HepG2 (cell line): ENCODE data around the gene CYP4F22. TPM values are rescaled to one million over a fixed set of nuclear protein-coding genes. Genes with fewer than 3 reads are reported as not detected.

Experiments used
- ATAC-seq: fragments of 200-7000 bp; cut with Tn5 transposase; 3 replicates; pipeline ENCODE4 v1.9.1; 2020; ENCODE audit warnings: mild to moderate bottlenecking, moderate library complexity
- BruUV-seq: library from RNA; stranded (reverse); fragments of 400-500 nt; replicated peaks from 2 replicates; lab custom pipeline; 2021; lab: Mats Ljungman, UMichigan
- CTCF ChIA-PET: fragments of 300-600 bp; formaldehyde crosslinking; extraction: SDS; loops from one replicate; lab custom pipeline; 2021; ENCODE audit warnings: low total read pairs, inconsistent platforms, low intra/inter-chr PET ratio; lab: Yijun Ruan, JAX
- POLR2A ChIA-PET: fragments of 350-600 bp; sonication (Branson Sonifier 250); formaldehyde crosslinking; loops from one replicate; lab custom pipeline; 2020; ENCODE audit warnings: antibody characterized with exemption, inconsistent platforms; lab: Yijun Ruan, JAX
- DNase-seq: peaks from one replicate; pipeline ENCODE4 v3.0.0-alpha.2; 2015; ENCODE audit warnings: low spot score
- FAIRE-seq: peaks from 3 replicates; lab custom pipeline; 2011; peaks lifted over from hg19 to GRCh38; lab: Jason Lieb, UNC
- H2AFZ ChIP-seq: one replicate; pipeline ENCODE4 v1.6.1; 2011; ENCODE audit warnings: low read length, inconsistent platforms
- H3K27ac ChIP-seq: fragments of 300-600 bp; 3 replicates; pipeline ENCODE4 v1.8.0; 2011; ENCODE audit warnings: mixed run types, mild to moderate bottlenecking, mixed read lengths, low read length, inconsistent platforms; ENCODE audit not compliant: insufficient read depth; ENCODE audit errors: extremely low read length
- H3K27me3 ChIP-seq, 2 experiments: fragments of 200-600 bp in 1 of 2; 2 replicates in 1 of 2; 3 replicates in 1 of 2; pipeline versions ENCODE4 v1.6.0 to v1.8.0; 2011; ENCODE audit warnings: low read length in 2 of 2, mild to moderate bottlenecking in 2 of 2, moderate library complexity in 2 of 2, inconsistent platforms in 1 of 2; ENCODE audit not compliant: insufficient read depth in 2 of 2, control insufficient read depth in 1 of 2
- H3K36me3 ChIP-seq, 2 experiments: fragments of 200-600 bp in 1 of 2; replicated peaks in 1 of 2; 2 replicates in 1 of 2; 3 replicates in 1 of 2; pipeline versions ENCODE4 v1.5.1 to v1.8.0; 2011; ENCODE audit warnings: low read length in 2 of 2, inconsistent platforms in 1 of 2; ENCODE audit not compliant: insufficient read depth in 2 of 2, control insufficient read depth in 1 of 2
- H3K4me1 ChIP-seq: 2 replicates; pipeline ENCODE4 v1.5.1; 2012; ENCODE audit warnings: low read length, inconsistent platforms; ENCODE audit not compliant: insufficient read depth
- H3K4me2 ChIP-seq: 2 replicates; pipeline ENCODE4 v1.6.0; 2011; ENCODE audit warnings: low read depth, low read length, inconsistent platforms
- H3K4me3 ChIP-seq, 3 experiments: fragments of 200-600 bp in 1 of 3; sonication (generic), shearing (Covaris generic) in 1 of 3; replicated peaks in 1 of 3; 2 replicates each; pipeline ENCODE4 v1.5.1; 2011 to 2016; ENCODE audit warnings: low read length in 3 of 3, inconsistent platforms in 2 of 3, low read depth in 2 of 3, mild to moderate bottlenecking in 2 of 3, control low read depth in 1 of 3, mixed read lengths in 1 of 3; ENCODE audit not compliant: insufficient read depth in 1 of 3
- H3K79me2 ChIP-seq: one replicate; pipeline ENCODE4 v1.6.1; 2011; ENCODE audit warnings: low read length, inconsistent platforms; ENCODE audit not compliant: insufficient read depth
- H3K9ac ChIP-seq: 2 replicates; pipeline ENCODE4 v1.6.0; 2011; ENCODE audit warnings: mild to moderate bottlenecking, low read depth, low read length, inconsistent platforms; ENCODE audit not compliant: insufficient read depth
- H3K9me3 ChIP-seq: 2 replicates; pipeline ENCODE4 v1.5.1; 2012; ENCODE audit warnings: mild to moderate bottlenecking, low read length
- H4K20me1 ChIP-seq: 2 replicates; pipeline ENCODE4 v1.6.0; 2011; ENCODE audit warnings: inconsistent platforms, mild to moderate bottlenecking, low read length, moderate library complexity; ENCODE audit not compliant: insufficient read depth
- CENPX ChIP-seq: sonication (generic); formaldehyde crosslinking; IDR thresholded peaks from 2 replicates; pipeline ENCODE4 v1.9.0; 2021; ENCODE audit warnings: mild to moderate bottlenecking, missing genetic modification reagents, moderate library complexity
- EED ChIP-seq: sonication (generic); formaldehyde crosslinking; IDR thresholded peaks from 2 replicates; pipeline ENCODE4 v1.5.0; 2020; ENCODE audit warnings: mild to moderate bottlenecking, missing genetic modification reagents
- EZH2 ChIP-seq: conservative IDR thresholded peaks from 2 replicates; pipeline ENCODE4 v1.6.1; 2012; ENCODE audit warnings: mild to moderate bottlenecking, low read depth, low read length, moderate library complexity
- KDM6A ChIP-seq: IDR thresholded peaks from 2 replicates; pipeline ENCODE4 v1.6.1; 2016; ENCODE audit warnings: low read depth
- PAF1 ChIP-seq: IDR thresholded peaks from 2 replicates; pipeline ENCODE4 v1.6.1; 2016; ENCODE audit warnings: missing genetic modification reagents, missing compliant biosample characterization
- ZMYM3 ChIP-seq: sonication (generic); formaldehyde crosslinking; IDR thresholded peaks from 2 replicates; pipeline ENCODE4 v1.5.1; 2020; ENCODE audit warnings: mild to moderate bottlenecking, missing genetic modification reagents
- ZNF136 ChIP-seq: sonication (generic); formaldehyde crosslinking; IDR thresholded peaks from 2 replicates; pipeline ENCODE4 v1.8.1; 2022; ENCODE audit warnings: low read depth, mild to moderate bottlenecking, moderate library complexity, missing genetic modification reagents
- ZNF549 ChIP-seq: sonication (generic); formaldehyde crosslinking; IDR thresholded peaks from 2 replicates; pipeline ENCODE4 v1.5.0; 2020; ENCODE audit warnings: missing genetic modification reagents
- ZNF841 ChIP-seq: sonication (generic); formaldehyde crosslinking; IDR thresholded peaks from 2 replicates; pipeline ENCODE4 v1.8.1; 2023; ENCODE audit warnings: missing genetic modification reagents, borderline replicate concordance
- WGBS: methylation state at CpG from one replicate; pipeline ENCODE4 v1.1.6; 2017; ENCODE audit warnings: low lambda C conversion rate; 5-methylcytosine and 5-hydroxymethylcytosine counted together
- in situ Hi-C: cut with HindIII; loops from 2 replicates; pipeline ENCODE4 v1.10.0; 2017; ENCODE audit warnings: low pct_unique_long_range_greater_than_20kb; ENCODE audit not compliant: extremely low pct_ligation_motif_present
- intact Hi-C: fragments of 100-400 bp; cut with micrococcal nuclease; formaldehyde crosslinking; loops from one replicate; pipeline ENCODE4 v1.10.0; 2022; ENCODE audit not compliant: unreplicated experiment
- polyA plus RNA-seq, 8 experiments: library from polyadenylated mRNA; depleted of rRNA in 3 of 8; stranded (reverse) in 7 of 8; unstranded in 1 of 8; fragments of >200 nt; fragmentation: Illumina TruSeq in 4 of 8; extraction: Trizol in 4 of 8; gene quantifications; 2 replicates each; pipeline versions ENCODE4 v1.2.1 to v1.2.3, GENCODE V29; 2011 to 2016; ENCODE audit warnings: low read depth in 4 of 8, missing spikeins in 1 of 8, mixed read lengths in 1 of 8; ENCODE audit not compliant: insufficient read depth in 1 of 8
- total RNA-seq, 5 experiments: library from RNA; depleted of rRNA; stranded (reverse); fragments of >200 nt; fragmentation: Illumina TruSeq; extraction: Trizol; gene quantifications; 2 replicates each; pipeline ENCODE4 v1.2.3, GENCODE V29; 2016; ENCODE audit warnings: low read depth in 1 of 5
- TF ChIP-seq, protein P1 (sequence below): sonication (generic); formaldehyde crosslinking; IDR thresholded peaks from 2 replicates; pipeline ENCODE4 v1.4.0; 2020; ENCODE audit warnings: missing genetic modification reagents, borderline replicate concordance
- TF ChIP-seq, protein P2 (sequence below): sonication (generic); formaldehyde crosslinking; IDR thresholded peaks from 2 replicates; pipeline ENCODE4 v1.5.1; 2020; ENCODE audit warnings: missing genetic modification reagents, mild to moderate bottlenecking, borderline replicate concordance
- TF ChIP-seq, protein P3 (sequence below): sonication (generic); formaldehyde crosslinking; conservative IDR thresholded peaks from 2 replicates; pipeline ENCODE4 v1.4.0; 2020; ENCODE audit warnings: missing genetic modification reagents

The CYP4F22 gene
- total and polyA plus RNA-seq, 2 of the 13 experiments (the other 11 are each of a cell fraction or from before 2014, with no cell fraction given) = 0.05 TPM; not detected in 1

DNA sequence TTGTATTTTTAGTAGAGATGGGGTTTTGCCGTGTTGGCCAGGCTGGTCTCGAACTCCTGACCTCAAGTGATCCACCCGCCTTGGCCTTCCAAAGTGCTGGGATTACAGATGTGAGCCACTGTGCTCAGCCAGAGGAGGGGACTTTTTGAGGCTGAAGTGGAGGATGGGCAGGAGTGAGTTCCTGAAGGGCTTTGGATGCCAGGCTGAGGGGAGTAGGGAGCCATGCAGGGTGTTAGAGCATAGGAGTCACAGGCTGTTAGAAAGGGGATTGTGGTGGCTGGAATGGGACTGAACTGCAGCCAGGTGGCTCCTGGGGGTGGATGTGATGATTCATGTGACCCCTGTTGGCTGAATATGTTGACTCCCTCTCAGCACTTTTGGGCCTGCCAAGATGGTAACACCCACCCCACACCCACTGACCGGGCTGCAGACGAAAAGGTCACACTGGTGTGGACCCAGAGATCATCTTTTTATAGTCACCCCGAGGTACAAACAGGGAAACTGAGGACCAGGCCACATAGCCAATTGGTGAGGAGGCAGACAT, 11.2 kb downstream of the CYP4F22 start:
- intact Hi-C loops = no loop called here

DNA sequence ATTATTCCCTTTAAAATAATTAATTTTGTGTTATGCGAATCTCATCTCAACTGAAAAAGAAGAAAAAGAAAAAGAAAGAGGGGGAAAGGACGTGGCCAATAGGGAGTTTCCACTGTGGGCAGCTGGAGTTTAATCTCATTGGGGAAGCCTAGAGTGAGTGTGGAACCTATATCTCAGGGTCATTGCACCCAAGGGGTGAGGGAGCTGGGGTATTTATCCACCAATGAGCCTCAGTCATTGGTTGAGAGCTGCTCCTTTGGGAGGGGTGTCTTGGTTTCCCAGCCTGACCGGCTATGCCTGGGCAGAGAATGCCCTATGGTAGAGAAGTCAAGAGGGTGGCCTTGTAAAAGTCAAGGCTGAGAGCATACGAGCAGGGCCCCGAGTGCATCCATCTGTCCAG, 16.5 kb downstream of the CYP4F22 start:
- in situ Hi-C loops = no loop called here
- no peak for ATAC-seq
- POLR2A ChIA-PET = no interaction called here

More for the DNA sequence above, 11.2 kb downstream of the CYP4F22 start:
- TF ChIP-seq ZMYM3 (CRISPR knock-in tag) = 0 out of 2 replicates have a peak, but pooled peaks have one; percentile 21
- TF ChIP-seq EED (CRISPR knock-in tag) = no peak
- TF ChIP-seq, all 625 proteins: peak for 1
- DNase-seq (no peak), FAIRE-seq (no peak), ATAC-seq (no peak)
- POLR2A ChIA-PET = no interaction called here
- Histone ChIP-seq H3K4me2 (no peak overlapping the region; the same call in 1 of the 2 replicates), H3K36me3 (no peaks in the 10 kb centered on the region), H3K4me3 (no peak overlapping the region), H4K20me1 (no peaks in the 10 kb centered on the region), H3K9me3 (peaks cover 8% of the 10 kb centered on the region; the same call in 1 of the 2 replicates), H3K79me2 (no peaks in the 10 kb centered on the region), H3K27me3 (peaks cover 0 to 4% of the 10 kb centered on the region in 2 experiments; a peak in 1 of 5 replicates), H3K9ac (no peak overlapping the region), H3K27ac (no peak overlapping the region), H2AFZ (no peak overlapping the region), H3K4me1 (no peaks in the 10 kb centered on the region)
- CTCF ChIA-PET = no interaction called here
- WGBS = 49% methylated on average over 3 of the region's 6 CpGs
- no TSS peak for BruUV-seq
- in situ Hi-C loops = no loop called here

More for the DNA sequence above, 16.5 kb downstream of the CYP4F22 start:
- Histone ChIP-seq H3K27ac (no peak overlapping the region), H3K4me3 (no peak overlapping the region), H3K9me3 (no peaks in the 10 kb centered on the region), H3K4me2 (no peak overlapping the region), H3K4me1 (no peaks in the 10 kb centered on the region), H2AFZ (no peak overlapping the region), H3K9ac (no peak overlapping the region), H3K36me3 (no peaks in the 10 kb centered on the region), H3K79me2 (no peaks in the 10 kb centered on the region), H3K27me3 (peaks cover 0 to 2% of the 10 kb centered on the region in 2 experiments; a peak in 2 of 5 replicates), H4K20me1 (no peaks in the 10 kb centered on the region)
- intact Hi-C loops = no loop called here
- CTCF ChIA-PET = no interaction called here
- TF ChIP-seq EZH2 = no peak
- TF ChIP-seq CENPX = no peak
- TF ChIP-seq ZNF841 (CRISPR knock-in tag) = no peak
- TF ChIP-seq, protein P1, sequence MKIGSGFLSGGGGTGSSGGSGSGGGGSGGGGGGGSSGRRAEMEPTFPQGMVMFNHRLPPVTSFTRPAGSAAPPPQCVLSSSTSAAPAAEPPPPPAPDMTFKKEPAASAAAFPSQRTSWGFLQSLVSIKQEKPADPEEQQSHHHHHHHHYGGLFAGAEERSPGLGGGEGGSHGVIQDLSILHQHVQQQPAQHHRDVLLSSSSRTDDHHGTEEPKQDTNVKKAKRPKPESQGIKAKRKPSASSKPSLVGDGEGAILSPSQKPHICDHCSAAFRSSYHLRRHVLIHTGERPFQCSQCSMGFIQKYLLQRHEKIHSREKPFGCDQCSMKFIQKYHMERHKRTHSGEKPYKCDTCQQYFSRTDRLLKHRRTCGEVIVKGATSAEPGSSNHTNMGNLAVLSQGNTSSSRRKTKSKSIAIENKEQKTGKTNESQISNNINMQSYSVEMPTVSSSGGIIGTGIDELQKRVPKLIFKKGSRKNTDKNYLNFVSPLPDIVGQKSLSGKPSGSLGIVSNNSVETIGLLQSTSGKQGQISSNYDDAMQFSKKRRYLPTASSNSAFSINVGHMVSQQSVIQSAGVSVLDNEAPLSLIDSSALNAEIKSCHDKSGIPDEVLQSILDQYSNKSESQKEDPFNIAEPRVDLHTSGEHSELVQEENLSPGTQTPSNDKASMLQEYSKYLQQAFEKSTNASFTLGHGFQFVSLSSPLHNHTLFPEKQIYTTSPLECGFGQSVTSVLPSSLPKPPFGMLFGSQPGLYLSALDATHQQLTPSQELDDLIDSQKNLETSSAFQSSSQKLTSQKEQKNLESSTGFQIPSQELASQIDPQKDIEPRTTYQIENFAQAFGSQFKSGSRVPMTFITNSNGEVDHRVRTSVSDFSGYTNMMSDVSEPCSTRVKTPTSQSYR (CRISPR knock-in tag) = no peak
- TF ChIP-seq KDM6A (CRISPR knock-in tag) = no peak
- no peak for TF ChIP-seq ZNF549 (CRISPR knock-in tag)
- no peak for TF ChIP-seq PAF1 (CRISPR knock-in tag)
- TF ChIP-seq ZNF136 (CRISPR knock-in tag) = no peak
- TF ChIP-seq, protein P2, sequence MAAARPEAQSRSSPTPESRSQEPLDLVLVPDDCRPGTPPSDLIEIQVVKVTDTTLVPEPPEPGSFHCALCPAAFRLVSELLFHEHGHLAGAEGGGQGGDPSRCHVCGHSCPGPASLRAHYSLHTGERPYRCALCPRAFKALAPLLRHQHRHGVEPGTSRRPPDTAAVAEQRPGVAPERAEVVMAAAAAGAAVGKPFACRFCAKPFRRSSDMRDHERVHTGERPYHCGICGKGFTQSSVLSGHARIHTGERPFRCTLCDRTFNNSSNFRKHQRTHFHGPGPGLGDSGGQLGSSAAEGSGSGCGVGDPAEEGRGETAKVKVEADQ (CRISPR knock-in tag) = no peak
- TF ChIP-seq, protein P3, sequence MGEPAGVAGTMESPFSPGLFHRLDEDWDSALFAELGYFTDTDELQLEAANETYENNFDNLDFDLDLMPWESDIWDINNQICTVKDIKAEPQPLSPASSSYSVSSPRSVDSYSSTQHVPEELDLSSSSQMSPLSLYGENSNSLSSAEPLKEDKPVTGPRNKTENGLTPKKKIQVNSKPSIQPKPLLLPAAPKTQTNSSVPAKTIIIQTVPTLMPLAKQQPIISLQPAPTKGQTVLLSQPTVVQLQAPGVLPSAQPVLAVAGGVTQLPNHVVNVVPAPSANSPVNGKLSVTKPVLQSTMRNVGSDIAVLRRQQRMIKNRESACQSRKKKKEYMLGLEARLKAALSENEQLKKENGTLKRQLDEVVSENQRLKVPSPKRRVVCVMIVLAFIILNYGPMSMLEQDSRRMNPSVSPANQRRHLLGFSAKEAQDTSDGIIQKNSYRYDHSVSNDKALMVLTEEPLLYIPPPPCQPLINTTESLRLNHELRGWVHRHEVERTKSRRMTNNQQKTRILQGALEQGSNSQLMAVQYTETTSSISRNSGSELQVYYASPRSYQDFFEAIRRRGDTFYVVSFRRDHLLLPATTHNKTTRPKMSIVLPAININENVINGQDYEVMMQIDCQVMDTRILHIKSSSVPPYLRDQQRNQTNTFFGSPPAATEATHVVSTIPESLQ = no peak
- no peak for DNase-seq
- FAIRE-seq = no peak
- BruUV-seq = no TSS peak
- 37% methylated on average over 4 of the region's 5 CpGs for WGBS
